HepG2 (cell line): ENCODE results near the gene DDX4. TPM values are rescaled to one million over a fixed set of nuclear protein-coding genes. Genes with fewer than 3 reads are reported as not detected.

ENCODE experiments used
- CEBPB ChIP-seq: IDR thresholded peaks from 2 replicates; pipeline ENCODE4 v1.6.1; 2011; ENCODE audit warnings: low read depth, low read length, improper control_type of control experiment, borderline replicate concordance
- ELF3 ChIP-seq: IDR thresholded peaks from 2 replicates; pipeline ENCODE4 v1.6.1; 2016; ENCODE audit warnings: missing genetic modification reagents, missing compliant biosample characterization
- FOXA3 ChIP-seq: IDR thresholded peaks from 2 replicates; pipeline ENCODE4 v1.6.1; 2016; ENCODE audit warnings: missing genetic modification reagents, missing compliant biosample characterization
- HCFC1 ChIP-seq: fragments of 150-350 bp; IDR thresholded peaks from 2 replicates; pipeline ENCODE4 v1.6.1; 2014; ENCODE audit warnings: low read depth, low read length
- HOXD1 ChIP-seq: sonication (generic); formaldehyde crosslinking; IDR thresholded peaks from 2 replicates; pipeline ENCODE4 v1.5.0; 2020; ENCODE audit warnings: missing genetic modification reagents
- MIXL1 ChIP-seq: IDR thresholded peaks from 2 replicates; pipeline ENCODE4 v1.6.1; 2016
- PLRG1 ChIP-seq: fragments of 450-650 bp; conservative IDR thresholded peaks from 2 replicates; pipeline ENCODE4 v1.6.1; 2016
- SOX5 ChIP-seq: IDR thresholded peaks from 2 replicates; pipeline ENCODE4 v1.6.1; 2016; ENCODE audit warnings: borderline replicate concordance
- SOX6 ChIP-seq, 2 experiments: fragments of 450-650 bp in 1 of 2; sonication (generic) in 1 of 2; formaldehyde crosslinking in 1 of 2; IDR thresholded peaks; 2 replicates each; pipeline versions ENCODE4 v1.4.0 to v1.6.1; 2017 to 2020; ENCODE audit warnings: antibody characterized with exemption in 1 of 2, mild to moderate bottlenecking in 1 of 2, missing genetic modification reagents in 1 of 2
- SRSF4 ChIP-seq: fragments of 200-400 bp; formaldehyde crosslinking; IDR thresholded peaks from one replicate; pipeline ENCODE4 v1.6.1; 2018; ENCODE audit warnings: mild to moderate bottlenecking, low read depth, low read length, moderate library complexity; ENCODE audit not compliant: poor library complexity, severe bottlenecking
- ZNF510 ChIP-seq: sonication (generic); formaldehyde crosslinking; IDR thresholded peaks from 2 replicates; pipeline ENCODE4 v1.4.0; 2020; ENCODE audit warnings: low read depth, mild to moderate bottlenecking, missing genetic modification reagents
- ZNF652 ChIP-seq: IDR thresholded peaks from 2 replicates; pipeline ENCODE4 v1.6.1; 2016; ENCODE audit warnings: low read depth, borderline replicate concordance
- polyA plus RNA-seq, 8 experiments: library from polyadenylated mRNA; depleted of rRNA in 3 of 8; stranded (reverse) in 7 of 8; unstranded in 1 of 8; fragments of >200 nt; fragmentation: Illumina TruSeq in 4 of 8; extraction: Trizol in 4 of 8; gene quantifications; 2 replicates each; pipeline versions ENCODE4 v1.2.1 to v1.2.3, GENCODE V29; 2011 to 2016; ENCODE audit warnings: low read depth in 4 of 8, missing spikeins in 1 of 8, mixed read lengths in 1 of 8; ENCODE audit not compliant: insufficient read depth in 1 of 8
- total RNA-seq, 5 experiments: library from RNA; depleted of rRNA; stranded (reverse); fragments of >200 nt; fragmentation: Illumina TruSeq; extraction: Trizol; gene quantifications; 2 replicates each; pipeline ENCODE4 v1.2.3, GENCODE V29; 2016; ENCODE audit warnings: low read depth in 1 of 5
- TF ChIP-seq, protein P1 (sequence below): sonication (generic); formaldehyde crosslinking; conservative IDR thresholded peaks from 2 replicates; pipeline ENCODE4 v1.4.0; 2020; ENCODE audit warnings: mild to moderate bottlenecking, missing genetic modification reagents, moderate library complexity
- TF ChIP-seq, protein P2 (sequence below): IDR thresholded peaks from 2 replicates; pipeline ENCODE4 v1.6.1; 2018; ENCODE audit warnings: missing genetic modification reagents, mild to moderate bottlenecking, missing compliant biosample characterization
- TF ChIP-seq, protein P3 (sequence below): sonication (generic); formaldehyde crosslinking; IDR thresholded peaks from 2 replicates; pipeline ENCODE4 v1.4.0; 2020; ENCODE audit warnings: mild to moderate bottlenecking, missing genetic modification reagents
- TF ChIP-seq, protein P4 (sequence below): sonication (generic); formaldehyde crosslinking; IDR thresholded peaks from 2 replicates; pipeline ENCODE4 v1.4.0; 2020; ENCODE audit warnings: missing genetic modification reagents, borderline replicate concordance
- TF ChIP-seq, protein P5 (sequence below): IDR thresholded peaks from 2 replicates; pipeline ENCODE4 v1.6.1; 2016; ENCODE audit warnings: low read depth

Gene DDX4
- total and polyA plus RNA-seq, 2 of the 13 experiments (the other 11 are each of a cell fraction or from before 2014, with no cell fraction given), result 0.05 TPM; not detected in 1

DNA sequence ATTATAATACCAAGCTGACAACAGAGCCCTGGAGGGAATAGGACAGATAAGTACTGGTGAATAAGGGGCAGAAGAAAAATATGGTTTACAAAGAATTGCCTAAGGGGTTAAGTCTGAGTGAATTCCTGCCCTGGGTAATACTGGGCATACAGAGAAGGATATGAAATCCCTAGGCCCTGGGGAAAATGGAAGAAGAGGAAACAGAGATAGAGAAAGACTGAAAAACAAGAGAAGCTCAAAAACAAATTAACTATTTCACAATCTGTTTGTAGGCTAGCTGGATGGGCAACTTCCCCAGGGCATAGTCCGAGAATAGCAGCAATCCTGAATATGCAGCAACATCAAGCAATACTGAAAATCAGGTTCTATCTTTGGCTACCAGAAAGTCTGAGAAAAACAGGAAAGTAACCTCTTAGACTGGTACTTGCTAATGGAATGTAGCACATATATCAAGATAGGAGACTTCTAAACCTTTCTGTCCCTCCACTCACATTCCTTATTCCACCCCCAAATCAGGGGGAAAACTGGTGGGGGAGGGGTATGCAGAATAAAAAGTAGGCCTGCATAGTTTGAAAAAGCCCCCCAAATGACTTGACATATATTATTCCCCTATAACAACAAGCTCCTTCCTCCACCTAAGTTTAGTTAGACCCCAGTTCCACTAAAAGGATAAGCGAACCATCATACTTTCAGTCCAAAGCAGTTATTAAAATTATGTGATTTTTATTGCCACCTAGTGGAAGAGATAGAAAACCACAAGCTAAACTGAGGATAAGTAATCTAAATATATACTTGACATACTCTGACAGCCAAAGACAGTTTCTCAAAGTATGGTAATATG lies 46.4 kb upstream of the DDX4 start (continued):
- TF ChIP-seq HOXD1 (no peak), ZNF652 (peak; percentile 87), SOX6 (IDR thresholded peaks at IDR 0.05) (no peak), SOX6 (CRISPR knock-in tag; IDR thresholded peaks at IDR 0.05) (peak; percentile 58; the same call in 1 of the 2 replicates), SOX5 (CRISPR knock-in tag) (0 out of 2 replicates have a peak, but pooled peaks have one; percentile 9), MIXL1 (CRISPR knock-in tag) (peak; percentile 32; the same call in 1 of the 2 replicates), CEBPB (peak; percentile 93), ELF3 (CRISPR knock-in tag) (peak; percentile 55; the same call in 1 of the 2 replicates), HCFC1 (no peak), ZNF510 (CRISPR knock-in tag) (no peak), FOXA3 (CRISPR knock-in tag) (peak; percentile 47; the same call in 1 of the 2 replicates), PLRG1 (no peak), SRSF4 (no peak)
- TF ChIP-seq, protein P1, sequence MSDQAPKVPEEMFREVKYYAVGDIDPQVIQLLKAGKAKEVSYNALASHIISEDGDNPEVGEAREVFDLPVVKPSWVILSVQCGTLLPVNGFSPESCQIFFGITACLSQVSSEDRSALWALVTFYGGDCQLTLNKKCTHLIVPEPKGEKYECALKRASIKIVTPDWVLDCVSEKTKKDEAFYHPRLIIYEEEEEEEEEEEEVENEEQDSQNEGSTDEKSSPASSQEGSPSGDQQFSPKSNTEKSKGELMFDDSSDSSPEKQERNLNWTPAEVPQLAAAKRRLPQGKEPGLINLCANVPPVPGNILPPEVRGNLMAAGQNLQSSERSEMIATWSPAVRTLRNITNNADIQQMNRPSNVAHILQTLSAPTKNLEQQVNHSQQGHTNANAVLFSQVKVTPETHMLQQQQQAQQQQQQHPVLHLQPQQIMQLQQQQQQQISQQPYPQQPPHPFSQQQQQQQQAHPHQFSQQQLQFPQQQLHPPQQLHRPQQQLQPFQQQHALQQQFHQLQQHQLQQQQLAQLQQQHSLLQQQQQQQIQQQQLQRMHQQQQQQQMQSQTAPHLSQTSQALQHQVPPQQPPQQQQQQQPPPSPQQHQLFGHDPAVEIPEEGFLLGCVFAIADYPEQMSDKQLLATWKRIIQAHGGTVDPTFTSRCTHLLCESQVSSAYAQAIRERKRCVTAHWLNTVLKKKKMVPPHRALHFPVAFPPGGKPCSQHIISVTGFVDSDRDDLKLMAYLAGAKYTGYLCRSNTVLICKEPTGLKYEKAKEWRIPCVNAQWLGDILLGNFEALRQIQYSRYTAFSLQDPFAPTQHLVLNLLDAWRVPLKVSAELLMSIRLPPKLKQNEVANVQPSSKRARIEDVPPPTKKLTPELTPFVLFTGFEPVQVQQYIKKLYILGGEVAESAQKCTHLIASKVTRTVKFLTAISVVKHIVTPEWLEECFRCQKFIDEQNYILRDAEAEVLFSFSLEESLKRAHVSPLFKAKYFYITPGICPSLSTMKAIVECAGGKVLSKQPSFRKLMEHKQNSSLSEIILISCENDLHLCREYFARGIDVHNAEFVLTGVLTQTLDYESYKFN (CRISPR knock-in tag), result peak; percentile 79
- TF ChIP-seq, protein P2, sequence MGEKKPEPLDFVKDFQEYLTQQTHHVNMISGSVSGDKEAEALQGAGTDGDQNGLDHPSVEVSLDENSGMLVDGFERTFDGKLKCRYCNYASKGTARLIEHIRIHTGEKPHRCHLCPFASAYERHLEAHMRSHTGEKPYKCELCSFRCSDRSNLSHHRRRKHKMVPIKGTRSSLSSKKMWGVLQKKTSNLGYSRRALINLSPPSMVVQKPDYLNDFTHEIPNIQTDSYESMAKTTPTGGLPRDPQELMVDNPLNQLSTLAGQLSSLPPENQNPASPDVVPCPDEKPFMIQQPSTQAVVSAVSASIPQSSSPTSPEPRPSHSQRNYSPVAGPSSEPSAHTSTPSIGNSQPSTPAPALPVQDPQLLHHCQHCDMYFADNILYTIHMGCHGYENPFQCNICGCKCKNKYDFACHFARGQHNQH (CRISPR knock-in tag), result no peak
- TF ChIP-seq, protein P3, sequence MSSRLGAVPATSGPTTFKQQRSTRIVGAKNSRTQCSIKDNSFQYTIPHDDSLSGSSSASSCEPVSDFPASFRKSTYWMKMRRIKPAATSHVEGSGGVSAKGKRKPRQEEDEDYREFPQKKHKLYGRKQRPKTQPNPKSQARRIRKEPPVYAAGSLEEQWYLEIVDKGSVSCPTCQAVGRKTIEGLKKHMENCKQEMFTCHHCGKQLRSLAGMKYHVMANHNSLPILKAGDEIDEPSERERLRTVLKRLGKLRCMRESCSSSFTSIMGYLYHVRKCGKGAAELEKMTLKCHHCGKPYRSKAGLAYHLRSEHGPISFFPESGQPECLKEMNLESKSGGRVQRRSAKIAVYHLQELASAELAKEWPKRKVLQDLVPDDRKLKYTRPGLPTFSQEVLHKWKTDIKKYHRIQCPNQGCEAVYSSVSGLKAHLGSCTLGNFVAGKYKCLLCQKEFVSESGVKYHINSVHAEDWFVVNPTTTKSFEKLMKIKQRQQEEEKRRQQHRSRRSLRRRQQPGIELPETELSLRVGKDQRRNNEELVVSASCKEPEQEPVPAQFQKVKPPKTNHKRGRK (CRISPR knock-in tag), result no peak
- TF ChIP-seq, protein P4, sequence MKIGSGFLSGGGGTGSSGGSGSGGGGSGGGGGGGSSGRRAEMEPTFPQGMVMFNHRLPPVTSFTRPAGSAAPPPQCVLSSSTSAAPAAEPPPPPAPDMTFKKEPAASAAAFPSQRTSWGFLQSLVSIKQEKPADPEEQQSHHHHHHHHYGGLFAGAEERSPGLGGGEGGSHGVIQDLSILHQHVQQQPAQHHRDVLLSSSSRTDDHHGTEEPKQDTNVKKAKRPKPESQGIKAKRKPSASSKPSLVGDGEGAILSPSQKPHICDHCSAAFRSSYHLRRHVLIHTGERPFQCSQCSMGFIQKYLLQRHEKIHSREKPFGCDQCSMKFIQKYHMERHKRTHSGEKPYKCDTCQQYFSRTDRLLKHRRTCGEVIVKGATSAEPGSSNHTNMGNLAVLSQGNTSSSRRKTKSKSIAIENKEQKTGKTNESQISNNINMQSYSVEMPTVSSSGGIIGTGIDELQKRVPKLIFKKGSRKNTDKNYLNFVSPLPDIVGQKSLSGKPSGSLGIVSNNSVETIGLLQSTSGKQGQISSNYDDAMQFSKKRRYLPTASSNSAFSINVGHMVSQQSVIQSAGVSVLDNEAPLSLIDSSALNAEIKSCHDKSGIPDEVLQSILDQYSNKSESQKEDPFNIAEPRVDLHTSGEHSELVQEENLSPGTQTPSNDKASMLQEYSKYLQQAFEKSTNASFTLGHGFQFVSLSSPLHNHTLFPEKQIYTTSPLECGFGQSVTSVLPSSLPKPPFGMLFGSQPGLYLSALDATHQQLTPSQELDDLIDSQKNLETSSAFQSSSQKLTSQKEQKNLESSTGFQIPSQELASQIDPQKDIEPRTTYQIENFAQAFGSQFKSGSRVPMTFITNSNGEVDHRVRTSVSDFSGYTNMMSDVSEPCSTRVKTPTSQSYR (CRISPR knock-in tag), result peak; percentile 39; the same call in 1 of the 2 replicates
- TF ChIP-seq, protein P5, sequence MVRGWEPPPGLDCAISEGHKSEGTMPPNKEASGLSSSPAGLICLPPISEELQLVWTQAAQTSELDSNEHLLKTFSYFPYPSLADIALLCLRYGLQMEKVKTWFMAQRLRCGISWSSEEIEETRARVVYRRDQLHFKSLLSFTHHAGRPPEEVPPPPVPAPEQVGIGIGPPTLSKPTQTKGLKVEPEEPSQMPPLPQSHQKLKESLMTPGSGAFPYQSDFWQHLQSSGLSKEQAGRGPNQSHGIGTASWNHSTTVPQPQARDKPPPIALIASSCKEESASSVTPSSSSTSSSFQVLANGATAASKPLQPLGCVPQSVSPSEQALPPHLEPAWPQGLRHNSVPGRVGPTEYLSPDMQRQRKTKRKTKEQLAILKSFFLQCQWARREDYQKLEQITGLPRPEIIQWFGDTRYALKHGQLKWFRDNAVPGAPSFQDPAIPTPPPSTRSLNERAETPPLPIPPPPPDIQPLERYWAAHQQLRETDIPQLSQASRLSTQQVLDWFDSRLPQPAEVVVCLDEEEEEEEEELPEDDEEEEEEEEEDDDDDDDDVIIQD (CRISPR knock-in tag), result peak; percentile 30; the same call in 1 of the 2 replicates
